ENCODE measurements around the gene ANKS1B. TPM values are rescaled to one million over a fixed set of nuclear protein-coding genes. Genes with fewer than 3 reads are reported as not detected.

ANKS1B gene
- total RNA-seq, 4 donors from 2014 or later: 4.9 to 15.4 (median 9.4) TPM

GRCh38 chr12:99824900-99825542, 159.7 kb downstream of the ANKS1B start:
- no peaks in the 10 kb centered on the region for H3K27me3 ChIP-seq
- H3K27ac ChIP-seq: no peak overlapping the region
- H3K4me3 ChIP-seq: no peak overlapping the region
- no peaks in the 10 kb centered on the region for H3K4me1 ChIP-seq
- DNase-seq (ENCODE audit: low spot score in 2 of 2): no peak
- WGBS: 84% methylated on average over 8 of the region's 8 CpGs
- no peaks in the 10 kb centered on the region for H3K9me3 ChIP-seq
- no peak for TF ChIP-seq EP300 (IDR thresholded peaks at IDR 0.05)
- no peak for TF ChIP-seq CTCF (IDR thresholded peaks at IDR 0.05)
- TF ChIP-seq POLR2AphosphoS5 (IDR thresholded peaks at IDR 0.05): no peak
- TF ChIP-seq POLR2A (IDR thresholded peaks at IDR 0.05): no peak
- no peaks in the 10 kb centered on the region for H3K36me3 ChIP-seq

GRCh38 chr12:99822273-99822672, 162.5 kb downstream of the ANKS1B start:
- no peaks in the 10 kb centered on the region for H3K4me1 ChIP-seq
- no peak overlapping the region for H3K4me3 ChIP-seq
- no peak overlapping the region for H3K27ac ChIP-seq
- DNase-seq (ENCODE audit: low spot score in 2 of 2): no peak
- H3K9me3 ChIP-seq: no peaks in the 10 kb centered on the region
- TF ChIP-seq POLR2A (IDR thresholded peaks at IDR 0.05) (no peak), POLR2AphosphoS5 (IDR thresholded peaks at IDR 0.05) (no peak), EP300 (IDR thresholded peaks at IDR 0.05) (no peak), CTCF (IDR thresholded peaks at IDR 0.05) (no peak)
- no peaks in the 10 kb centered on the region for H3K27me3 ChIP-seq
- no peaks in the 10 kb centered on the region for H3K36me3 ChIP-seq

GRCh38 chr12:99810718-99811593, 173.8 kb downstream of the ANKS1B start:
- H3K4me1 ChIP-seq: peaks cover 4% of the 10 kb centered on the region
- no peak overlapping the region for H3K4me3 ChIP-seq
- WGBS: 16% methylated on average over 2 of the region's 2 CpGs
- no peak for TF ChIP-seq EP300 (IDR thresholded peaks at IDR 0.05)
- TF ChIP-seq CTCF (IDR thresholded peaks at IDR 0.05): no peak
- no peak for DNase-seq (ENCODE audit: low spot score in 2 of 2)
- no peaks in the 10 kb centered on the region for H3K9me3 ChIP-seq
- no peak overlapping the region for H3K27ac ChIP-seq
- H3K36me3 ChIP-seq: no peaks in the 10 kb centered on the region
- no peaks in the 10 kb centered on the region for H3K27me3 ChIP-seq

- DNase-seq (ENCODE audit: low spot score in 2 of 2): no peak
- H3K36me3 ChIP-seq: no peaks in the 10 kb centered on the region
- no peaks in the 10 kb centered on the region for H3K27me3 ChIP-seq
- peaks cover 4% of the 10 kb centered on the region for H3K4me1 ChIP-seq
- no peaks in the 10 kb centered on the region for H3K9me3 ChIP-seq
- H3K4me3 ChIP-seq: no peak overlapping the region
- TF ChIP-seq POLR2AphosphoS5 (IDR thresholded peaks at IDR 0.05): no peak
- TF ChIP-seq EP300 (IDR thresholded peaks at IDR 0.05): no peak
- TF ChIP-seq CTCF (IDR thresholded peaks at IDR 0.05): no peak
- TF ChIP-seq POLR2A (IDR thresholded peaks at IDR 0.05): no peak
- no peak overlapping the region for H3K27ac ChIP-seq
- 90% methylated on average over 8 of the region's 8 CpGs for WGBS
These were observed 174.8 kb downstream of the ANKS1B start for GRCh38 chr12:99809909-99810308.

- H3K9me3 ChIP-seq: no peaks in the 10 kb centered on the region
- TF ChIP-seq CTCF (IDR thresholded peaks at IDR 0.05): no peak
- no peak for TF ChIP-seq POLR2AphosphoS5 (IDR thresholded peaks at IDR 0.05)
- no peak for TF ChIP-seq EP300 (IDR thresholded peaks at IDR 0.05)
- TF ChIP-seq POLR2A (IDR thresholded peaks at IDR 0.05): no peak
- 92% methylated on average over 9 of the region's 9 CpGs for WGBS
- H3K27ac ChIP-seq: no peak overlapping the region
- no peaks in the 10 kb centered on the region for H3K36me3 ChIP-seq
- no peaks in the 10 kb centered on the region for H3K27me3 ChIP-seq
- peaks cover 4% of the 10 kb centered on the region for H3K4me1 ChIP-seq
- no peak for DNase-seq (ENCODE audit: low spot score in 2 of 2)
- no peak overlapping the region for H3K4me3 ChIP-seq
These were observed 178.4 kb downstream of the ANKS1B start for GRCh38 chr12:99806304-99806703.

Data from suprapubic skin (tissue), 4 donors.